ENCODE data around the gene LSM7. TPM values are rescaled to one million over a fixed set of nuclear protein-coding genes. Genes with fewer than 3 reads are reported as not detected.

The LSM7 gene
- total RNA-seq, 1 experiment from 2014 or later, result 282 TPM

- Histone ChIP-seq H3K9ac (ENCODE audit: low read length) (no peak overlapping the region), H3K4me3 (ENCODE audit: low read length) (no peak overlapping the region), H3K9me2 (replicated peaks; ENCODE audit: low read length) (no peaks in the 10 kb centered on the region), H3K9me3 (ENCODE audit: low read length) (no peaks in the 10 kb centered on the region), H4K20me1 (ENCODE audit: low read length) (no peaks in the 10 kb centered on the region), H3K4me1 (ENCODE audit: insufficient read depth, low read length) (no peaks in the 10 kb centered on the region), H3K27ac (ENCODE audit: low read length) (no peak overlapping the region), H3F3A (ENCODE audit: low read length, unreplicated experiment) (no peaks in the 10 kb centered on the region), H3K36me3 (ENCODE audit: low read depth, low read length) (no peaks in the 10 kb centered on the region), H3K79me2 (ENCODE audit: low read length) (no peaks in the 10 kb centered on the region), H3K27me3 (ENCODE audit: low read length) (peaks cover 23% of the 10 kb centered on the region), H2AFZ (ENCODE audit: low read length) (no peak overlapping the region), H3K4me2 (ENCODE audit: low read length) (no peak overlapping the region)
- ChIA-PET POLR2A (ENCODE audit: unreplicated experiment) (no interaction called here), CTCF (no interaction called here)
- BruUV-seq (replicated peaks), result no TSS peak
- TF ChIP-seq EZH2phosphoT487 (IDR thresholded peaks at IDR 0.05; ENCODE audit: borderline replicate concordance, low read length) (no peak), EZH2 (IDR thresholded peaks at IDR 0.05; ENCODE audit: low read length, unreplicated experiment) (no peak)
- ATAC-seq (no peak), DNase-seq (no peak)
- intact Hi-C loops (cut with micrococcal nuclease), result no loop called here
Observed at GRCh38 chr19:2362970-2363300, 34.5 kb upstream of the LSM7 start.

GRCh38 chr19:2362046-2362969 lies 33.9 kb upstream of the LSM7 start:
- H3K4me2 ChIP-seq (ENCODE audit: low read length), result no peak overlapping the region
- no peak for TF ChIP-seq CTCF (conservative IDR thresholded peaks at IDR 0.05; ENCODE audit: low read depth, low read length)
- TF ChIP-seq EZH2phosphoT487 (IDR thresholded peaks at IDR 0.05; ENCODE audit: borderline replicate concordance, low read length), result no peak
- TF ChIP-seq EZH2 (IDR thresholded peaks at IDR 0.05; ENCODE audit: low read length, unreplicated experiment), result no peak
- no peaks in the 10 kb centered on the region for H4K20me1 ChIP-seq (ENCODE audit: low read length)
- H3K27ac ChIP-seq (ENCODE audit: low read length), result no peak overlapping the region
- H3K4me3 ChIP-seq (ENCODE audit: low read length), result no peak overlapping the region
- H3K36me3 ChIP-seq (ENCODE audit: low read depth, low read length), result no peaks in the 10 kb centered on the region
- no peaks in the 10 kb centered on the region for H3F3A ChIP-seq (ENCODE audit: low read length, unreplicated experiment)
- CTCF ChIA-PET, result no interaction called here
- H3K9ac ChIP-seq (ENCODE audit: low read length), result no peak overlapping the region
- no peak for ATAC-seq
- no TSS peak for BruUV-seq (replicated peaks)
- intact Hi-C loops (cut with micrococcal nuclease), result no loop called here
- H2AFZ ChIP-seq (ENCODE audit: low read length), result no peak overlapping the region
- peaks cover 23% of the 10 kb centered on the region for H3K27me3 ChIP-seq (ENCODE audit: low read length)
- no peak for DNase-seq
- POLR2A ChIA-PET (ENCODE audit: unreplicated experiment), result no interaction called here
- H3K79me2 ChIP-seq (ENCODE audit: low read length), result no peaks in the 10 kb centered on the region
- H3K9me2 ChIP-seq (replicated peaks; ENCODE audit: low read length), result no peaks in the 10 kb centered on the region
- H3K4me1 ChIP-seq (ENCODE audit: insufficient read depth, low read length), result no peaks in the 10 kb centered on the region
- H3K9me3 ChIP-seq (ENCODE audit: low read length), result no peaks in the 10 kb centered on the region

- no TSS peak for BruUV-seq (replicated peaks)
- Histone ChIP-seq H3K9me3 (ENCODE audit: low read length) (no peaks in the 10 kb centered on the region), H3K4me2 (ENCODE audit: low read length) (no peak overlapping the region), H3K4me1 (ENCODE audit: insufficient read depth, low read length) (no peaks in the 10 kb centered on the region), H3K79me2 (ENCODE audit: low read length) (no peaks in the 10 kb centered on the region), H3K9ac (ENCODE audit: low read length) (no peak overlapping the region), H3K4me3 (ENCODE audit: low read length) (no peak overlapping the region), H3K9me2 (replicated peaks; ENCODE audit: low read length) (no peaks in the 10 kb centered on the region), H4K20me1 (ENCODE audit: low read length) (no peaks in the 10 kb centered on the region), H2AFZ (ENCODE audit: low read length) (no peak overlapping the region), H3K27ac (ENCODE audit: low read length) (no peak overlapping the region), H3F3A (ENCODE audit: low read length, unreplicated experiment) (no peaks in the 10 kb centered on the region), H3K36me3 (ENCODE audit: low read depth, low read length) (no peaks in the 10 kb centered on the region), H3K27me3 (ENCODE audit: low read length) (peaks cover 23% of the 10 kb centered on the region)
- DNase-seq, result no peak
- ChIA-PET POLR2A (ENCODE audit: unreplicated experiment) (no interaction called here), CTCF (no interaction called here)
- intact Hi-C loops (cut with micrococcal nuclease), result no loop called here
- no peak for ATAC-seq
- no peak for TF ChIP-seq CTCF (conservative IDR thresholded peaks at IDR 0.05; ENCODE audit: low read depth, low read length)
- no peak for TF ChIP-seq EZH2 (IDR thresholded peaks at IDR 0.05; ENCODE audit: low read length, unreplicated experiment)
- TF ChIP-seq EZH2phosphoT487 (IDR thresholded peaks at IDR 0.05; ENCODE audit: borderline replicate concordance, low read length), result no peak
Observed at GRCh38 chr19:2361246-2362045, 33.1 kb upstream of the LSM7 start.

Data from PC-3 (cell line).